Aorta (tissue), 5 donors: Measurements from ENCODE around the gene CASP10. TPM values are rescaled to one million over a fixed set of nuclear protein-coding genes. Genes with fewer than 3 reads are reported as not detected.

Experiments used
- ATAC-seq: fragments of 200-7000 bp; cut with Tn5 transposase; one replicate; pipeline ENCODE4 v1.9.1; 2022; ENCODE audit warnings: moderate library complexity; ENCODE audit not compliant: low FRiP score
- DNase-seq, 2 donors: peaks; one replicate each; pipeline ENCODE4 v3.0.0-alpha.2; 2020
- H3K27ac ChIP-seq, 2 donors: one replicate each; pipeline ENCODE4 v1.5.1; 2013; ENCODE audit warnings: low read length in 2 of 2, mild to moderate bottlenecking in 2 of 2, moderate library complexity in 2 of 2, control low read depth in 1 of 2, inconsistent platforms in 1 of 2, low read depth in 1 of 2
- H3K27me3 ChIP-seq, 2 donors: one replicate each; pipeline ENCODE4 v1.6.1; 2013; ENCODE audit warnings: control low read depth in 1 of 2, low read length in 1 of 2, mild to moderate bottlenecking in 1 of 2, moderate library complexity in 1 of 2; ENCODE audit not compliant: insufficient read depth in 2 of 2, control insufficient read depth in 1 of 2
- H3K36me3 ChIP-seq, 2 donors: one replicate each; pipeline ENCODE4 v1.6.1; 2013; ENCODE audit warnings: control low read depth in 1 of 2, low read length in 1 of 2, mild to moderate bottlenecking in 1 of 2; ENCODE audit not compliant: insufficient read depth in 2 of 2, control insufficient read depth in 1 of 2
- H3K4me1 ChIP-seq, 2 donors: one replicate each; pipeline ENCODE4 v1.6.1; 2013; ENCODE audit warnings: low read length in 2 of 2, control low read depth in 1 of 2, mild to moderate bottlenecking in 1 of 2, moderate library complexity in 1 of 2; ENCODE audit not compliant: insufficient read depth in 2 of 2, control insufficient read depth in 1 of 2
- H3K4me3 ChIP-seq, 2 donors: one replicate each; pipeline ENCODE4 v1.5.1; 2013; ENCODE audit warnings: low read length in 2 of 2, control low read depth in 1 of 2, mild to moderate bottlenecking in 1 of 2
- H3K9me3 ChIP-seq: one replicate; pipeline ENCODE4 v1.6.1; 2013; ENCODE audit warnings: mild to moderate bottlenecking, low read length; ENCODE audit not compliant: control insufficient read depth
- WGBS, 2 donors: extraction: QIAGEN DNeasy Blood & Tissue Kit; methylation state at CpG; one replicate each; pipeline ENCODE4 v1.1.7; 2013; 5-methylcytosine and 5-hydroxymethylcytosine counted together
- intact Hi-C, 2 donors: fragments of 100-400 bp; cut with DNase I; formaldehyde crosslinking; loops; one replicate each; pipeline versions ENCODE4 v1.14.2 to v1.15.0; 2022
- polyA plus RNA-seq, 2 donors: library from polyadenylated mRNA; stranded (reverse); fragments of 200-250 nt; gene quantifications; one replicate each; pipeline ENCODE4 v1.2.3, GENCODE V29; 2013
- total RNA-seq, 2 donors: library from RNA; stranded (reverse); fragmentation: NEBNext Ultra II Directional; extraction: Animal tissue kit (Norgen Biotek cat#: 25700); gene quantifications; one replicate each; pipeline ENCODE4 v1.2.1, GENCODE V29; 2021
- donor health status: healthy with polysubstance abuse.
- donor health status: Bipolar disorder and iron deficiency.
- donor health status: DM: no; HTN: no; CAD: no.
- donor health status: DM: no; HTN: no; CAD: no.
- donor health status: DM: yes; HTN: yes; CAD: no.

CASP10 gene
- total and polyA plus RNA-seq, 4 donors, result 1.1 to 26.1 (median 5.7) TPM

DNA sequence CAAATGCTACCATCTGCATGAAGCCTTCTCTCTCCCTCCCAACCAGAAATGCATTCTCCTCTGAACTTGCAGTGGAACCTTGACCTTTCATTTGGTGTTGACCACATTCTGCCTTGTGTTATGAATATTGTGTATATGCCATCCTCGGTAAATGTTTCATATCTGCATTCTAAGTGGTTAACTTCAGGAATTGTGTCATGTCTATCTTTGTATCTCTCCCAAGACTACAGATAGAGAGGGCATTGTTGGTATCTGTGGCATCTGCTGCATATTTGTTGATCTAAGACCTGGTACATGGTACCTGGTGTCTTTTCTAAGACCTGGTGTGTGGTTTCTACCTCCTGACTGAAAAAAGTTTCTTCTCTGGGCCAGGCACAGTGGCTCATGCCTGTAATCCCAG is 34.0 kb downstream of the CASP10 start:
- H3K27ac ChIP-seq, result no peak overlapping the region
- H3K36me3 ChIP-seq, result no peaks in the 10 kb centered on the region
- intact Hi-C loops, result no loop called here
- ATAC-seq (no peak), DNase-seq (no peak)
- no peaks in the 10 kb centered on the region for H3K4me1 ChIP-seq
- no peak overlapping the region for H3K4me3 ChIP-seq
- no peaks in the 10 kb centered on the region for H3K9me3 ChIP-seq
- WGBS, 2 donors, result 95 to 97% methylated on average over 1 of the region's 1 CpG
- no peaks in the 10 kb centered on the region for H3K27me3 ChIP-seq

DNA sequence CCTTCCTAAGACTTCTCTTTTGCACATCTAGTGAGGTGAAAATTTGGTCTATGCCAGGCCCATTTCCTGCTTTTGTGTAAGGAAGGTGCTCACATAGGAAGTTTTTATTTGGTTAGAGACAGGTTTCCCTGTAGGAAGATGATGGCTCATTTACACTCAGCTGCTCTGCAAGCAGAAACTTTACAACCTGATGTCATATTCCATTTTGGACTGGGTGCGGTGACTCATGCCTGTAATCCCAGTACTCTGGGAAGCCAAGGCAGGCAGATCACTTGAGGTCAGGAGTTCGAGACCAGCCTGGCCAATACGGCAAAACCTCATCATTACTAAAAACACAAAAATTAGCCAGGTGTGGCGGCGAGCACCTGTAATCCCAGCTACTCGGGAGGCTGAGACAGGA is 35.8 kb downstream of the CASP10 start:
- H3K36me3 ChIP-seq, result no peaks in the 10 kb centered on the region
- H3K9me3 ChIP-seq, result no peaks in the 10 kb centered on the region
- DNase-seq (no peak), ATAC-seq (no peak)
- H3K27ac ChIP-seq, result no peak overlapping the region
- H3K27me3 ChIP-seq, result no peaks in the 10 kb centered on the region
- H3K4me3 ChIP-seq, result no peak overlapping the region
- 95% methylated on average over 6 of the region's 6 CpGs for WGBS, 2 donors
- H3K4me1 ChIP-seq, result no peaks in the 10 kb centered on the region
- intact Hi-C loops, result no loop called here

GRCh38 chr2:201219328-201220096 is 36.6 kb downstream of the CASP10 start:
- Histone ChIP-seq H3K4me1 (no peaks in the 10 kb centered on the region), H3K9me3 (no peaks in the 10 kb centered on the region), H3K27me3 (no peaks in the 10 kb centered on the region), H3K36me3 (no peaks in the 10 kb centered on the region), H3K27ac (no peak overlapping the region), H3K4me3 (no peak overlapping the region)
- intact Hi-C loops, result no loop called here
- DNase-seq, result no peak
- 92 to 94% methylated on average over 5 of the region's 5 CpGs for WGBS, 2 donors
- no peak for ATAC-seq

DNA sequence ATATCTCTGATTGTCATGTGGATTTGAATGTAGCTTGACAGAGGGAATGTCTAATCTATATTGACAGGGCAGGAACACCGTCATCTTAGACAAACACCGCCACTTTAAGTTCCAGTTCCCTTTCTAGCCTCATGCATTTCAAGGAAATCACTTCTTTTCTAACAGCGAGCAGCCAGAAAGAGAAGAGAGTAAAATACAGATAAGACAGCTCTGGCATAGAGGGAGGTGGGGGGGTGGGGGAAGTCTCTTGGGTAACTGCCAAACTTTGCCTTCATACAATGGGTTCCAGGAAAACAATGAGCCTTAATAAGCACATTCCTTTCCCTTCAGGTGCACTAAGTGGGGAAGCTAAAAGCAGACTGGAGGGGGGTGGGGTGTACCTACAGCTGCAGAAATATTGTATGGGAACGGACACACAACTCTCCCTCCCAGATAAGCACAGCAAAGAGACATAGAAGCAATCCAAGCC is 37.2 kb downstream of the CASP10 start:
- Histone ChIP-seq H3K36me3 (no peaks in the 10 kb centered on the region), H3K27me3 (no peaks in the 10 kb centered on the region), H3K4me3 (no peak overlapping the region), H3K27ac (no peak overlapping the region), H3K9me3 (no peaks in the 10 kb centered on the region), H3K4me1 (no peaks in the 10 kb centered on the region)
- intact Hi-C loops, result no loop called here
- DNase-seq (no peak), ATAC-seq (no peak)
- WGBS, 2 donors, result 51 to 55% methylated on average over 4 of the region's 4 CpGs

DNA sequence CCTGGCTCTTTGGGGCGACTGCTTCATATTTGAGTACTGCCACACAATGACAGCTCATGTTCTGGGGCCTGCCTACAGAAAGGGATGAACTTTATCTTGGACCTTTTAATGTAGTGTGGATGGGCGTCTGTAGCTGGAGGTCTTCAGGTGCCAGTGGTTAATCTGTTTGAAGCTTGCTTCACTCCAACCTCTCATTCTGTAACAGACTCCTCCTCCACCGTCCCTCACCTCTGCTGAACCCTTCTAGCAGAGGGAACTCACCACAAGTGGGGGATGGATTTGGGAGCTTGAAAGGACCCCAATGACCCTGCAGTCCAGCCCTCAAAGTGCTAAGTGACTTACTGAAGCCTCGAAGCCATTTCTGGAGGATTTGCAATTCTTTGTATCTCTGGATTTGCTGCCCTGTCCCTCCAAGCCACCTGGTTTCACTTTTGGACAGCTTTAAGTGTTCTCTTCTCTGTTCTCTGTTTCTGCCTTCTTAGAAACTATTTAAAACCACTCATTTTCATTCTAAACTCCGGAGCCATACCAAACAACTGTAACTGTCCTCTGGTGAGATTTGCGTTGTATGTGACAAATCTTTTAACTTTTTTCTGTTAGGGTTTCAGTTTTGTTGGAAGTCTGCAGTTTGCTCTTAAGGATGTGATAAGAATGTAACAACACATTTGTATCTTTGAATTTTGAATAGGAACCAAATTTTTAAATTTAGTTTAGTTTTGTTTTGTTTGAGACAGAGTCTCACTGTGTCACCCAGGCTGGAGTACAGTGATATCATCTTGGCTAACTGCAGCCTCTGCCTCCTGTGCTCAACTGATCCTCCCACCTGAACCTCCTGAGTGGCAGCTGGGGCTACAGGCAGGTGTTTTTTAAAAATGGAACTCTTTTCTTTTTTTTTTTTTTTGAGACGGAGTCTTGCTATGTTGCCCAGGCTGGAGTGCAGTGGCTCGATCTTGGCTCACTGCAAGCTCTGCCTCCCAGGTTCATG is 40.4 kb downstream of the CASP10 start:
- no peaks in the 10 kb centered on the region for H3K4me1 ChIP-seq
- no peaks in the 10 kb centered on the region for H3K36me3 ChIP-seq
- H3K27me3 ChIP-seq, result no peaks in the 10 kb centered on the region
- DNase-seq (no peak), ATAC-seq (no peak)
- intact Hi-C loops, result no loop called here
- no peak overlapping the region for H3K4me3 ChIP-seq
- H3K27ac ChIP-seq, result no peak overlapping the region
- 49 to 55% methylated on average over 8 of the region's 8 CpGs for WGBS, 2 donors
- no peaks in the 10 kb centered on the region for H3K9me3 ChIP-seq

DNA sequence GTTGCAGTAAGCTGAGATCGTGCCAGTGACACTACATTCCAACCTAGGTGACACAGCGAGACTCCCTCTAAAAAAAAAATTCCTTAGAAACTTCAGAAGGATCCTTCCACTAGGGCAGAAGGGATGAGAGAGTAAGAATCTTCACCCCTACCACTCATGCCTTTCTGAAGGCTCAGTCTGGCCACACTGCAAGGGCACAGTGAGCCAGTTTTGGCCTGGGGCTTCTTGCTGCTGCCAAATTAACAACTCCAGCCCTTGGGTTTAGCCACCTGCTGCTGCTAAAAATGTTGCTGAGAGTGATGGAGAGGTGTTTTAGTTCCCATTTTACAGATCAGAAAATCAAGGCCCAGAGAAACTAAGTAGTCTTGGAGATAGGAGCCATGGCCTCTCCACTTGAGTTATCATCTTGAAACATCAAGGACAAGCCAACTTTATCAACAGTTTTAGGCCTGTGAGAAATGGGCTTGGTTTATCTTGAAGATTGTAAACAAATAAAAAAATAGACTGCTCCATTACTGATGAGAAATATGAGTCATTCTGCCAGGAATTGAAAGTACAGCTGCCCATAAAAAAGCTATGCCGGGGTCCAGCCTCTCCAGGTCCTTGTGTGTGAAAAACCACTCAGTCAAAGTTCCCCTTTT is 45.5 kb downstream of the CASP10 start:
- no peaks in the 10 kb centered on the region for H3K36me3 ChIP-seq
- ATAC-seq (no peak), DNase-seq (no peak)
- H3K27ac ChIP-seq, result no peak overlapping the region
- H3K4me3 ChIP-seq, result no peak overlapping the region
- no peaks in the 10 kb centered on the region for H3K4me1 ChIP-seq
- 86% methylated on average over 3 of the region's 3 CpGs for WGBS, 2 donors
- intact Hi-C loops, result no loop called here
- no peaks in the 10 kb centered on the region for H3K27me3 ChIP-seq
- no peaks in the 10 kb centered on the region for H3K9me3 ChIP-seq

GRCh38 chr2:201228912-201229290 is 46.0 kb downstream of the CASP10 start:
- Histone ChIP-seq H3K27me3 (no peaks in the 10 kb centered on the region), H3K9me3 (no peaks in the 10 kb centered on the region), H3K36me3 (no peaks in the 10 kb centered on the region), H3K27ac (no peak overlapping the region), H3K4me1 (no peaks in the 10 kb centered on the region), H3K4me3 (no peak overlapping the region)
- intact Hi-C loops, result no loop called here
- ATAC-seq, result no peak
- DNase-seq, result no peak
- WGBS, 2 donors, result 77 to 78% methylated on average over 12 of the region's 12 CpGs

DNA sequence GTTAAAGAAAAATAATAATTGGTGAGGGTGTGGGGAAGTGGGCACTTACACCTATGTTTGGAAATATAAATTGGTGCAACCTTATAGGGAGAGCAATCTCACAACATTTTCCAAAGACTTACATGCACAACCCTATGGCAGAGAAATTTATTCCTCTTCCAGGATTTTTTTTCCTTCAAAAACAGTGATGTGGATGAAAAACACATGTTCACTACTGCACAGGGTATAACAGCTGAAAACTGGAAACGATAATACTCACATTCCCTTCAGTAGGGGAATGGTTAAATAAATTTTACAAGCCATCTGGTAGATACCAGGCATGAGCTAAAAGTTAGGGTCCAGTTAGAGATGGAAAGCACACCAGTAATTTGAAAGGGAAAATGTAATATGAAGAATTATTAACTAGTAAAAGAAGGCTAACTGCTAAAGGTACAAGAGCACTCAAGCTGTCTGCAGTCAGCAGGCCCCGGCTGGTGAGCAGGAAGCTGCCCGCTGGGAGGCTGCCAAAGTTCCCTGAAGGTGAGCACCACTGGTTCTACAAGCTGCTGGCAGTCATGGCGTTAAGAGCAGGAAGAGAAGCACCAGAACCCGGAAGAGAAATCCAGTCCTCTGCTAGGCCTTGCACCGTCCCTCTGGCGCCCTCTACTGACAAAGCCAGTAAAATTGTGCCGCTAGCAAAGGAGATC is 49.0 kb downstream of the CASP10 start:
- ATAC-seq (peak; percentile 82), DNase-seq (peak; percentile 90)
- intact Hi-C loops, result loop anchor here (5.0 to 10.0 kb wide), 4 partner anchors 130 to 473 kb away; partner anchors contain the start of genes STRADB (in 1 of the 2) and TRAK2 (in 1 of the 2)
- no peaks in the 10 kb centered on the region for H3K27me3 ChIP-seq
- H3K4me1 ChIP-seq, result no peaks in the 10 kb centered on the region
- no peak overlapping the region for H3K4me3 ChIP-seq
- WGBS, 2 donors, result 19 to 23% methylated on average over 8 of the region's 8 CpGs
- no peak overlapping the region for H3K27ac ChIP-seq
- no peaks in the 10 kb centered on the region for H3K9me3 ChIP-seq
- H3K36me3 ChIP-seq, result no peaks in the 10 kb centered on the region
